Activated CD8-positive, alpha-beta memory T cell treated with anti-CD3 and anti-CD28 coated beads, Interleukin-2, amount 50 U/mL, for 48 hours (primary cell): Measurements from ENCODE around the gene KAT2A.

Experiments
- DNase-seq: peaks from one replicate; pipeline ENCODE4 v3.0.0-alpha.2; 2020

KAT2A gene

GRCh38 chr17:42112552-42113176 is 8.5 kb downstream of the KAT2A start, which contains the start of gene DHX58:
Gene DHX58, minus strand, starts transcription at chr17:42112714. Its CDS starts 822 bp downstream, at chr17:42111892.
- DNase-seq: peak; percentile 82

- peak; percentile 74 for DNase-seq
Observed at GRCh38 chr17:42111871-42112551, 9.2 kb downstream of the KAT2A start.

GRCh38 chr17:42111265-42111636 is 9.9 kb downstream of the KAT2A start:
- no peak for DNase-seq

GRCh38 chr17:42110301-42111264 is 10.6 kb downstream of the KAT2A start:
- DNase-seq: no peak

- DNase-seq: no peak
Observed at GRCh38 chr17:42109086-42109485, 12.1 kb downstream of the KAT2A start.

GRCh38 chr17:42107597-42108576 is 13.3 kb downstream of the KAT2A start:
- DNase-seq: peak; percentile 96

- DNase-seq: no peak
Observed at GRCh38 chr17:42107124-42107523, 14.0 kb downstream of the KAT2A start.

- DNase-seq: no peak
Observed at GRCh38 chr17:42106009-42106408, 15.2 kb downstream of the KAT2A start.

- no peak for DNase-seq
Observed at GRCh38 chr17:42104264-42104663, 16.9 kb downstream of the KAT2A start.

GRCh38 chr17:42103221-42103954 is 17.8 kb downstream of the KAT2A start:
- no peak for DNase-seq

GRCh38 chr17:42101513-42102292 is 19.5 kb downstream of the KAT2A start:
- peak; percentile 97 for DNase-seq

- DNase-seq: no peak
Observed at GRCh38 chr17:42098730-42099399, 22.3 kb downstream of the KAT2A start.

- DNase-seq: peak; percentile 78
Observed at GRCh38 chr17:42097691-42098631, 23.2 kb downstream of the KAT2A start, which contains the start of gene ZNF385C. Gene ZNF385C, minus strand, starts transcription at chr17:42098473. Its CDS starts 35,417 bp downstream, at chr17:42063056.

GRCh38 chr17:42096360-42097111 is 24.6 kb downstream of the KAT2A start:
- DNase-seq: no peak

- no peak for DNase-seq
Observed at GRCh38 chr17:42094375-42095069, 26.6 kb downstream of the KAT2A start.

GRCh38 chr17:42092939-42093338 is 28.2 kb downstream of the KAT2A start:
- DNase-seq: no peak
